ENCODE results near the gene GPBP1L1. TPM values are rescaled to one million over a fixed set of nuclear protein-coding genes. Genes with fewer than 3 reads are reported as not detected.

The GPBP1L1 gene
- total and polyA plus RNA-seq, 5 donors: 47.9 to 83.1 (median 77.4) TPM

- Histone ChIP-seq H3K27me3 (ENCODE audit: control insufficient read depth, insufficient read depth) (no peaks in the 10 kb centered on the region), H3K9me3 (ENCODE audit: control insufficient read depth, low read length) (no peaks in the 10 kb centered on the region), H3K27ac (ENCODE audit: low read length) (peak overlapping the region; percentile 57), H3K4me1 (ENCODE audit: control insufficient read depth, insufficient read depth, low read length) (peaks cover 3% of the 10 kb centered on the region), H3K4me3 (ENCODE audit: low read length) (peak overlapping the region; percentile 90)
- intact Hi-C loops (cut with DNase I): no loop called here
- WGBS: 1% methylated on average over 5 of the region's 5 CpGs
- ATAC-seq (no peak), DNase-seq (no peak)
These were observed 101.3 kb downstream of the GPBP1L1 start for GRCh38 chr1:45585110-45585426.

DNA sequence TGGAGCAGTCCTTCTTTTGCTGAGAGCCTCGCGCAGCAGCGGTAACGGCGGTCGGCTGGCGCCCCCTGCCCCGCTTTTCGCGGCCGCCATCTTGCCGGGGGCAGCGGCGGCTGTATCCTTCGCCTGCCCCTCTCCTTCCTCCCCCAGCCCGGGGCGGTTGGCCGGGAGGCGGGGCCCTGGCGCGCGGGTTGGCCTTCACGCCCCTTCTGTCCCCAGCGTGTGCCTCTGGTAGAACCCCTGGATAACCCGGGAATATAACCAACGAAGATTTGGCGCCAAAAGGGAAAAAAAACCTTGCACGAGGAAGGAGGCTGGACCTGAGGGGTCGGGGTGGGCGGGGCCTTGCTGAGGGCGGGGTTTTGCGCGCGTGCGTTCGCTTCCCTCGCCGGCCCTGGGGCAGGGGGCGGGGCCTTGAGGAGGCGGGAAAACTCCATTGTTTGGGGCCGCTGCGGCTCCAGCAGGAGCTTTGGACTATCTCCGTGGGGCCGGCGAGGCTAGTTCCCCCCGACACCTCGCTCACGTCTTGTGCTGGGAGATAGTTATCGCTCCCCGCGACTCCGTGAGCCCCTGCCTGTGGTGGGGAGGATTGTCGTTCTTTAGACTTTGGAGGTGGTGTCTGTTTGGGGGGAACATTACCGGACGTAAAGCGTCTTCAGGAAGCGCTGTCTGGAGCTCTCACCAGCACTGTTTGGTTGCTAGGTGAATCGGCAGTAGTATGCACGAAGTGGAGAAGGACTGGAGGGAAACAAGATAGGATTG, 101.8 kb downstream of the GPBP1L1 start:
- no peaks in the 10 kb centered on the region for H3K9me3 ChIP-seq (ENCODE audit: control insufficient read depth, low read length)
- intact Hi-C loops (cut with DNase I): no loop called here
- H3K27me3 ChIP-seq (ENCODE audit: control insufficient read depth, insufficient read depth): no peaks in the 10 kb centered on the region
- ATAC-seq (peak; percentile 87 to 88), DNase-seq (peak; percentile 91 to 95 (median 95))
- H3K27ac ChIP-seq (ENCODE audit: low read length): peak overlapping the region; percentile 86
- peaks cover 3% of the 10 kb centered on the region for H3K4me1 ChIP-seq (ENCODE audit: control insufficient read depth, insufficient read depth, low read length)
- peak overlapping the region; percentile 90 for H3K4me3 ChIP-seq (ENCODE audit: low read length)
- WGBS: under 1% methylated on average over 59 of the region's 59 CpGs

GRCh38 chr1:45583666-45584350, 102.5 kb downstream of the GPBP1L1 start, which contains the start of gene NASP:
NASP (plus strand) TSS chr1:45584041; CDS start chr1:45584147, 106 bp downstream.
- Histone ChIP-seq H3K9me3 (ENCODE audit: control insufficient read depth, low read length) (no peaks in the 10 kb centered on the region), H3K27me3 (ENCODE audit: control insufficient read depth, insufficient read depth) (no peaks in the 10 kb centered on the region), H3K4me3 (ENCODE audit: low read length) (peak within 1 kb of the TSS; percentile 90), H3K4me1 (ENCODE audit: control insufficient read depth, insufficient read depth, low read length) (peaks cover 3% of the 10 kb centered on the region), H3K27ac (ENCODE audit: low read length) (peak within 1 kb of the TSS; percentile 86)
- peak; percentile 91 to 93 for ATAC-seq
- WGBS: under 1% methylated on average over 40 of the region's 41 CpGs
- intact Hi-C loops (cut with DNase I): no loop called here
- peak; percentile 89 to 96 (median 95) for DNase-seq

DNA sequence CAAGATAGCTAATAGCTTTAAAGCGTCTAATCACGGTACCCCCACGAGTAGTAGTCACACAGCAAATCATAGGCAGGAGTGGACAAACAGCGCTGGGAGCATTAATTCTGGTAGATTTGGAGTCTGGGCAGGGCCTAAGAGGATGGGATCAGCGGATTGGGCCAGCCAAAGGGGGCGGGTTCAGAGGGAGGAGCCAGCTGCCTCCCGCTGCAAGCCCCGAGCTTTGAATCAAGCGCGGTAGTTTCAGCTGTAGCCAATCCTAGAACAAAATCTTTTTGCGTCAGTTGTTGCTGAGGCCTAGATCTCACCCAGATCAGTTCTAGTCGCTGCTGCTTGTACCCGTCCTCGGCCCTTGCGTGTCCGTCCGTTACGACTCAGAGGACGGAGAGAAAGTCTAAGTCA, 103.1 kb downstream of the GPBP1L1 start:
- peak overlapping the region; percentile 86 for H3K27ac ChIP-seq (ENCODE audit: low read length)
- H3K27me3 ChIP-seq (ENCODE audit: control insufficient read depth, insufficient read depth): no peaks in the 10 kb centered on the region
- peak; percentile 93 to 96 for ATAC-seq
- WGBS: under 1% methylated on average over 19 of the region's 19 CpGs
- DNase-seq: peak; percentile 97 to 98 (median 98)
- H3K9me3 ChIP-seq (ENCODE audit: control insufficient read depth, low read length): no peaks in the 10 kb centered on the region
- peaks cover 3% of the 10 kb centered on the region for H3K4me1 ChIP-seq (ENCODE audit: control insufficient read depth, insufficient read depth, low read length)
- intact Hi-C loops (cut with DNase I): no loop called here
- H3K4me3 ChIP-seq (ENCODE audit: low read length): peak overlapping the region; percentile 90

Other genes with a start within 250 kb of the GPBP1L1 start
- gene TESK2, start 195.4 kb downstream of the GPBP1L1 start, total RNA-seq: 1 to 10 TPM; 1.6 to 4.7 (median 4.2) TPM
- gene TESK2, start 195.4 kb downstream of the GPBP1L1 start, polyA plus RNA-seq: 1.6 TPM
- 10 to 100 TPM in 2 of 4 donors, 1 to 10 TPM in 2; 2.5 to 13.9 (median 11.0) TPM for gene CCDC163, start 186.5 kb downstream of the GPBP1L1 start, total RNA-seq
- 7.3 TPM for gene CCDC163, start 186.5 kb downstream of the GPBP1L1 start, polyA plus RNA-seq
- 10 to 100 TPM; 15.7 to 32.0 (median 26.2) TPM for gene MMACHC, start 186.2 kb downstream of the GPBP1L1 start, total RNA-seq
- 12.8 TPM for gene MMACHC, start 186.2 kb downstream of the GPBP1L1 start, polyA plus RNA-seq
- gene PRDX1, start 164.6 kb downstream of the GPBP1L1 start, total RNA-seq: 100 to 1,000 TPM; 548 to 884 (median 710) TPM
- 1,153 TPM for gene PRDX1, start 164.6 kb downstream of the GPBP1L1 start, polyA plus RNA-seq
- 100 to 1,000 TPM in 1 of 4 donors, 10 to 100 TPM in 3; 67.3 to 106 (median 90.7) TPM for gene AKR1A1, start 135.7 kb downstream of the GPBP1L1 start, total RNA-seq
- 75.0 TPM for gene AKR1A1, start 135.7 kb downstream of the GPBP1L1 start, polyA plus RNA-seq
- 10 to 100 TPM; 43.7 to 49.4 (median 48.1) TPM for gene NASP, start 102.5 kb downstream of the GPBP1L1 start, total RNA-seq
- 89.8 TPM for gene NASP, start 102.5 kb downstream of the GPBP1L1 start, polyA plus RNA-seq
- gene CCDC17, start 62.5 kb downstream of the GPBP1L1 start, total RNA-seq: 1 to 10 TPM in 3 of 4 donors, under 1 TPM in 1; 0.42 to 1.8 (median 1.1) TPM
- gene CCDC17, start 62.5 kb downstream of the GPBP1L1 start, polyA plus RNA-seq: 0.93 TPM
- 10 to 100 TPM; 21.6 to 30.9 (median 24.1) TPM for gene TMEM69, start 1.6 kb upstream of the GPBP1L1 start, total RNA-seq
- gene TMEM69, start 1.6 kb upstream of the GPBP1L1 start, polyA plus RNA-seq: 32.4 TPM
- gene IPP, start 64.1 kb upstream of the GPBP1L1 start, total RNA-seq: 10 to 100 TPM; 12.2 to 20.2 (median 15.7) TPM
- gene IPP, start 64.1 kb upstream of the GPBP1L1 start, polyA plus RNA-seq: 7.4 TPM
- gene MAST2, start 117.1 kb upstream of the GPBP1L1 start, total RNA-seq: 10 to 100 TPM; 68.4 to 85.3 (median 72.3) TPM
- 46.1 TPM for gene MAST2, start 117.1 kb upstream of the GPBP1L1 start, polyA plus RNA-seq

Data from right cardiac atrium (tissue), 5 donors.